K562 treated with DMSO at 1 percent for 4 hours (cell line): Measurements from ENCODE around the gene ZNF281. TPM values are rescaled to one million over a fixed set of nuclear protein-coding genes. Genes with fewer than 3 reads are reported as not detected.

Experiments used
- total RNA-seq: library from RNA; unstranded; fragments of 300-600 nt; gene quantifications from 2 replicates; pipeline ENCODE4 v1.2.3, GENCODE V29; 2022; ENCODE audit not compliant: insufficient read depth

Gene ZNF281, protein sequence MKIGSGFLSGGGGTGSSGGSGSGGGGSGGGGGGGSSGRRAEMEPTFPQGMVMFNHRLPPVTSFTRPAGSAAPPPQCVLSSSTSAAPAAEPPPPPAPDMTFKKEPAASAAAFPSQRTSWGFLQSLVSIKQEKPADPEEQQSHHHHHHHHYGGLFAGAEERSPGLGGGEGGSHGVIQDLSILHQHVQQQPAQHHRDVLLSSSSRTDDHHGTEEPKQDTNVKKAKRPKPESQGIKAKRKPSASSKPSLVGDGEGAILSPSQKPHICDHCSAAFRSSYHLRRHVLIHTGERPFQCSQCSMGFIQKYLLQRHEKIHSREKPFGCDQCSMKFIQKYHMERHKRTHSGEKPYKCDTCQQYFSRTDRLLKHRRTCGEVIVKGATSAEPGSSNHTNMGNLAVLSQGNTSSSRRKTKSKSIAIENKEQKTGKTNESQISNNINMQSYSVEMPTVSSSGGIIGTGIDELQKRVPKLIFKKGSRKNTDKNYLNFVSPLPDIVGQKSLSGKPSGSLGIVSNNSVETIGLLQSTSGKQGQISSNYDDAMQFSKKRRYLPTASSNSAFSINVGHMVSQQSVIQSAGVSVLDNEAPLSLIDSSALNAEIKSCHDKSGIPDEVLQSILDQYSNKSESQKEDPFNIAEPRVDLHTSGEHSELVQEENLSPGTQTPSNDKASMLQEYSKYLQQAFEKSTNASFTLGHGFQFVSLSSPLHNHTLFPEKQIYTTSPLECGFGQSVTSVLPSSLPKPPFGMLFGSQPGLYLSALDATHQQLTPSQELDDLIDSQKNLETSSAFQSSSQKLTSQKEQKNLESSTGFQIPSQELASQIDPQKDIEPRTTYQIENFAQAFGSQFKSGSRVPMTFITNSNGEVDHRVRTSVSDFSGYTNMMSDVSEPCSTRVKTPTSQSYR
- 10.4 and 13.7 TPM in 2 replicates for total RNA-seq

DNA sequence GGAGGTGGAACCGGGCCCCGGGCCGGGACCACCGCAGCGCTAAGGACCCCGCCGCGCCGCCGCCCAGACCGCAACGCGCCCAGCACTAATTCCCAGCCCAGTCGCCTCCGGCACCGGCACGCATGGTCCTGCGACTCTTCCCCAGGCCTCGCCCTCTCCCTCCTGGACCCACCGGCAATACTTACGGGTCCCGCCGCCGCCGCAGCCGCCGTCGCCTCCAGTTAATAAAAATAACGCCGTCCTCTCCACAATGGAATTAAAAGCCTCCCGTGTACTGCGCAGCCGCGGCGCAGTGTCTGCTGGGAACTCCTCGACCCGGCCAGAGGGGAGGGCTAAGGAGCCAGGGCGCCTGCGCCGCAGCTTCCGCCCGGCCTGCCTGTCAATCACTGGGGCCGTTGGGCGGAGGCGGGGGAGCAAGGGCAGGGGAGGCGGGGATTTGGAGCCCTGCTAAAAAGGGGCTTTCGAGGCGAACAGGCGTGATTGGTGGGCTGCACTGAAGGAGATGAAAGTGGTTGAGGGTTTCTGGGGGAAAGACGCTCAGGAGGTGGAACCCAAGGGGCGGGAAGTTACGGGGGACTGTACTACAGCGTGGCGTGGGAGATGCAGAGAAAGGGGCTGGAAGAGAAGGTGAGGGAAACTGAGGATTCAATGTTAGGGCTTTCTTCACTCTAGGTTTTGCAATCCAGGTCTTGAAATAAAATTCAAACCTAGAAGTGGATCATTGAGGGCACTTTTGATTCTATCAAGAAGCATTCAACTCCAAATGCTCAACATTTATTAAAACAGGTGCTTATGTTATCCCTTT lies at the start of gene ZNF281:
Gene ZNF281, minus strand, starts transcription at position 276 of the 805 bp plus-strand sequence. CDS start 331 bp downstream, outside the sequence.

Other genes with a start within 250 kb of the ZNF281 start
- gene KIF14, start 210.7 kb upstream of the ZNF281 start, total RNA-seq: 7.7 and 12.2 TPM in 2 replicates